ENCODE measurements around the gene EPHA1. TPM values are rescaled to one million over a fixed set of nuclear protein-coding genes. Genes with fewer than 3 reads are reported as not detected.
A peak's percentile ranks its signal among the peaks of the same experiment; 100 is the strongest.

The EPHA1 gene
- total RNA-seq, 3 donors from 2014 or later (not counting 1 experiment from before 2014, with no cell fraction given): 1.0 to 1.2 TPM; not detected in 1

GRCh38 chr7:143390773-143391317 is 17.8 kb downstream of the EPHA1 start:
- peaks cover 27% of the 10 kb centered on the region for H3K4me1 ChIP-seq (ENCODE audit: control insufficient read depth, insufficient read depth, low read length)
- Mint-ChIP-seq H3K36me3 (no peaks in the 10 kb centered on the region), H3K4me1 (peaks cover 11 to 24% of the 10 kb centered on the region in 2 donors)

DNA sequence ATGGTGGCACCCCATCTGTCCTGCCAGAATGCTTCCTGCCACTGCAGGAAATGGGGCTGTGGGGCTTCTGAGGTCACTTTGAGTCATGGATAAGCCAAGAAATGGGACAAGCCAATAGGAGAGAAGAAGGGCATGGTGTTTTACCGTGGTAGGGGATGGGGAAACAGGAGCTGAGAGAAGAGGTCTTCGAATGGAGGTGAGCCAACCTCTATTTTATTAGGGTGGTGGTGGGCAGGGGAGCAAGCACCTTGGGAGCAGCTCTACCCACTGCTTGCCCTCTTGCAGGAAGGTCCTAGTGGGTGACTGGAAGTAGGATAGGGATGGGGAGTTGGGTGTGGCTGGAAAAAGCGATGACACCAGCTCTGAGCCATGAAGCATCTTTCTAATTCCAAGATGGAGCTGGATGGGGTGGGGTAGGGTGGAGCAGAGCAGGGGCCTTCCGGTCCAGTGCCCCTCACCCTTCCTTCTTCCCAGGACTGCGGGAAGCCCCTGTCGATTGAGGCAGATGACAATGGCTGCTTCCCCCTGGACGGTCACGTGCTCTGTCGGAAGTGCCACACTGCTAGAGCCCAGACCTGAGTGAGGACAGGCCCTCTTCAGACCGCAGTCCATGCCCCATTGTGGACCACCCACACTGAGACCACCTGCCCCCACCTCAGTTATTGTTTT is 18.4 kb downstream of the EPHA1 start:
- Histone ChIP-seq H3K27me3 (ENCODE audit: control insufficient read depth, insufficient read depth, low read length) (no peaks in the 10 kb centered on the region), H3K9me3 (ENCODE audit: control insufficient read depth, insufficient read depth, low read length) (no peaks in the 10 kb centered on the region), H3K27ac (ENCODE audit: low read length) (no peak overlapping the region), H3K4me1 (ENCODE audit: control insufficient read depth, insufficient read depth, low read length) (peaks cover 27% of the 10 kb centered on the region), H3K36me3 (ENCODE audit: control insufficient read depth, insufficient read depth, low read length) (peaks cover 50% of the 10 kb centered on the region), H3K4me3 (ENCODE audit: low read length) (no peak overlapping the region)
- TF ChIP-seq, protein P1, sequence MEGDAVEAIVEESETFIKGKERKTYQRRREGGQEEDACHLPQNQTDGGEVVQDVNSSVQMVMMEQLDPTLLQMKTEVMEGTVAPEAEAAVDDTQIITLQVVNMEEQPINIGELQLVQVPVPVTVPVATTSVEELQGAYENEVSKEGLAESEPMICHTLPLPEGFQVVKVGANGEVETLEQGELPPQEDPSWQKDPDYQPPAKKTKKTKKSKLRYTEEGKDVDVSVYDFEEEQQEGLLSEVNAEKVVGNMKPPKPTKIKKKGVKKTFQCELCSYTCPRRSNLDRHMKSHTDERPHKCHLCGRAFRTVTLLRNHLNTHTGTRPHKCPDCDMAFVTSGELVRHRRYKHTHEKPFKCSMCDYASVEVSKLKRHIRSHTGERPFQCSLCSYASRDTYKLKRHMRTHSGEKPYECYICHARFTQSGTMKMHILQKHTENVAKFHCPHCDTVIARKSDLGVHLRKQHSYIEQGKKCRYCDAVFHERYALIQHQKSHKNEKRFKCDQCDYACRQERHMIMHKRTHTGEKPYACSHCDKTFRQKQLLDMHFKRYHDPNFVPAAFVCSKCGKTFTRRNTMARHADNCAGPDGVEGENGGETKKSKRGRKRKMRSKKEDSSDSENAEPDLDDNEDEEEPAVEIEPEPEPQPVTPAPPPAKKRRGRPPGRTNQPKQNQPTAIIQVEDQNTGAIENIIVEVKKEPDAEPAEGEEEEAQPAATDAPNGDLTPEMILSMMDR (IDR thresholded peaks at IDR 0.05): no peak
- Mint-ChIP-seq H3K27ac (peak overlapping the region in 1 of 2 donors; percentile 65), H3K27me3 (ENCODE audit: low read depth in 2 of 2) (no peaks in the 10 kb centered on the region), H3K4me3 (no peak overlapping the region), H3K9me3 (no peaks in the 10 kb centered on the region), H3K36me3 (no peaks in the 10 kb centered on the region), H3K4me1 (peaks cover 7 to 20% of the 10 kb centered on the region in 2 donors)
- intact Hi-C loops (cut with micrococcal nuclease): no loop called here
- WGBS (ENCODE audit: insufficient coverage): 92% methylated on average over 10 of the region's 10 CpGs
- ATAC-seq (no peak), DNase-seq (no peak)

More at GRCh38 chr7:143390773-143391317, 17.8 kb downstream of the EPHA1 start:
- ATAC-seq: no peak
- TF ChIP-seq, protein P1 (IDR thresholded peaks at IDR 0.05): no peak
- WGBS (ENCODE audit: insufficient coverage): 99% methylated on average over 9 of the region's 9 CpGs
- no peak overlapping the region for H3K4me3 ChIP-seq (ENCODE audit: low read length)
- no peaks in the 10 kb centered on the region for H3K27me3 Mint-ChIP-seq (ENCODE audit: low read depth in 2 of 2)
- no peaks in the 10 kb centered on the region for H3K9me3 Mint-ChIP-seq
- peaks cover 50% of the 10 kb centered on the region for H3K36me3 ChIP-seq (ENCODE audit: control insufficient read depth, insufficient read depth, low read length)
- intact Hi-C loops (cut with micrococcal nuclease): no loop called here
- no peaks in the 10 kb centered on the region for H3K9me3 ChIP-seq (ENCODE audit: control insufficient read depth, insufficient read depth, low read length)
- no peak for DNase-seq
- H3K27ac ChIP-seq (ENCODE audit: low read length): no peak overlapping the region
- H3K4me3 Mint-ChIP-seq: no peak overlapping the region
- H3K27me3 ChIP-seq (ENCODE audit: control insufficient read depth, insufficient read depth, low read length): no peaks in the 10 kb centered on the region
- no peak overlapping the region for H3K27ac Mint-ChIP-seq

GRCh38 chr7:143389316-143390103 is 19.1 kb downstream of the EPHA1 start:
- peak overlapping the region in 1 of 2 donors; percentile 65 for H3K27ac Mint-ChIP-seq
- Histone ChIP-seq H3K36me3 (ENCODE audit: control insufficient read depth, insufficient read depth, low read length) (peaks cover 50% of the 10 kb centered on the region), H3K27ac (ENCODE audit: low read length) (no peak overlapping the region)

More at GRCh38 chr7:143389316-143390103, 19.1 kb downstream of the EPHA1 start:
- Histone ChIP-seq H3K9me3 (ENCODE audit: control insufficient read depth, insufficient read depth, low read length) (no peaks in the 10 kb centered on the region), H3K4me1 (ENCODE audit: control insufficient read depth, insufficient read depth, low read length) (peaks cover 28% of the 10 kb centered on the region), H3K4me3 (ENCODE audit: low read length) (no peak overlapping the region), H3K27me3 (ENCODE audit: control insufficient read depth, insufficient read depth, low read length) (no peaks in the 10 kb centered on the region)
- H3K27me3 Mint-ChIP-seq (ENCODE audit: low read depth in 2 of 2): no peaks in the 10 kb centered on the region
- DNase-seq (no peak), ATAC-seq (no peak)
- intact Hi-C loops (cut with micrococcal nuclease): no loop called here
- no peak overlapping the region for H3K4me3 Mint-ChIP-seq
- peaks cover 0 to 13% of the 10 kb centered on the region in 2 donors for H3K4me1 Mint-ChIP-seq
- H3K36me3 Mint-ChIP-seq: no peaks in the 10 kb centered on the region
- TF ChIP-seq, protein P1 (IDR thresholded peaks at IDR 0.05): no peak
- no peaks in the 10 kb centered on the region for H3K9me3 Mint-ChIP-seq
- WGBS (ENCODE audit: insufficient coverage): 87% methylated on average over 15 of the region's 15 CpGs
